OCI-M2 (cell line): ENCODE results near the gene KLK10.
A peak's percentile ranks its signal among the peaks of the same experiment; 100 is the strongest.

Experiments used
- DNase-seq: peaks from one replicate; lab custom pipeline; 2025; ENCODE audit not compliant: unreplicated experiment; lab: John Stamatoyannopoulos, UW

The KLK10 gene

DNA sequence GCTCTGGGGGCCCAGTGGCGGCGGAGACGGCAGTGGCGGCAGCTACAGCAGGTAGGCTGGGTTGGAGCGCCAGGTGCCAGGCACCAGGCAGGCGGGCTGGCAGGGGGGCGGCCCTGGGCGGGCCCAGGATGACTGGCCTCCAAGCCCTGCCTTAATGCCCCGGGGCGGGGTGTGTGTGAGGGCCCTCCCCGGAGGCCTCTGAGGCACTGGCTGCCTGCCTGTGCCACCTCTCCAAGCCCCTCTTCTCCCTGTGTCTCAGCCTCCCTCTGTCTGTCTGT, 7.0 kb upstream of the KLK10 start, which contains the start of gene KLK11:
Gene KLK11 (minus strand): TSS at position 63 of the 278 bp plus-strand sequence. CDS start 985 bp downstream, outside the sequence.
- no peak for DNase-seq

DNA sequence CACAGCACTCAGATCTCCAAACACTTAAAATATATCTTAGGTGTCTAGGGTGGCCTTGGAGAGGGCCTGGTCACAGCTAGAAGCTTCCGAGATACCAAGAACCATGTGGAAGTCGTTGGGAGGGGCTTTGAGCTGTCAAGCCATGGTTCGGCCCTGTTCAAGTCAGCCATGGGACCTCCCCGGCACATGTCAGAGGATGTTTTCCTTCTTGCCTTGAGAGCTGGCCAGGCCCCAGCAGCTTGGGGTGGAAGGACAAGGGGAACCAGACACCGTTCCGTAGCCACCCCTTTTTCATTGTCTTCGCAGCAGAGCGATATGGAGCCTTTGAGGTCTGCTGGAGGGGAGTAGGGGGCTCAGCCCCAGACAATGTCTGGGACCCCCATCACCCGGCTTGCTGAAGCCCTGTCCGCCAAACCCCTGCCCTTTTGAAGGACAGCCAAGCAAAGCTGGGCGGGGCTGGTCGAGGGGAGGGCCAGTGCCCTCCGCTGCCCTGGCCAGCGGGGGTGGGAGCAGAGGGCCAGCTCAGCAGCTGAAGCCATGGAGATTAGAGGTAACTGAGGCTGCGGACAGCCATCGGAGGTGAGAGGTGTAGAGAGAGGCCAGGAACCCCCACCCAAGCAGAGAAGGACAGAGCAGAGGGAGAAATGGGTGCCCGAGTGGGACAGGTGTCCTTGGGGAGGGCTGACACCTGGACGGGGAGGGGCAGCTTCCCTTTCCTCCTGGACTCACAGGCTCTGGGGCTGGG, 6.5 kb upstream of the KLK10 start:
- no peak for DNase-seq

DNA sequence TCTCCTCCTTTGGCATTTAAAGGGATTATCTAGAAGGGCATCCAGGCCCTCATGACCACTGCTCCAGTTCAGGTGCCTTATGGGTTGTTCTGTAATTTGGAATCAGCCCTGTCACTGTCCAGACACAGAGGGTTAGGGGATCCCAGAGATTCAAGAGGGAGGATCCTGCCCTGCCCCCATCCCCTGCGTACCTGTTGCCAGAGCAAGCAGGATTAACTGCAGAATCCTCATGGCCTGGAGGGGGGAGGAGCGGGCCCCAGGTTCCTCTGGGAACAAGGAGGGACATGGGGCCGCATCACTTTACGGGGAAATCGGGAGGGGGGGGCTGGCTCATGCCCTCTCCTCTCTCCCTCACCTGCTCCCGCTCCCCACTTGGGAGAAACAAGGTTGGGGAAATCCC, 5.9 kb upstream of the KLK10 start:
- no peak for DNase-seq

DNA sequence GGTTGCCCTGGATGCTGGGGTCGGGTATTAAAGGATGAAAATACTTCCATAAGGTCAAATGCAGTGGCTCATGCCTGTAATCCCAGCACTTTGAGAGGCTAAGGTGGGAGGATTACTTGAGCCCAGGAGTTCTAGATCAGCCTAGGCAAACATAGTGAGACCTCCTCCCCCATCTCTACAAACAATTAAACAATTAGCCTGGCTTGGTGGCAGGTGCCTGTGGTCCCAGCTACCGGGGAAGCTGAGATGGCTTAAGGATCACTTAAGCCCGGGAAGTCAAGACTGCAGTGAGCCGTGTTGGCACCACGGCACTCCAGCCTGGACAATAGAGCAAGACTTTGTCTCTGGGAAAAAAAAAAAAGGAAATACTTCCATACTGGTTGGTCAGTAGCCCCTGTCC, 5.4 kb upstream of the KLK10 start:
- no peak for DNase-seq

DNA sequence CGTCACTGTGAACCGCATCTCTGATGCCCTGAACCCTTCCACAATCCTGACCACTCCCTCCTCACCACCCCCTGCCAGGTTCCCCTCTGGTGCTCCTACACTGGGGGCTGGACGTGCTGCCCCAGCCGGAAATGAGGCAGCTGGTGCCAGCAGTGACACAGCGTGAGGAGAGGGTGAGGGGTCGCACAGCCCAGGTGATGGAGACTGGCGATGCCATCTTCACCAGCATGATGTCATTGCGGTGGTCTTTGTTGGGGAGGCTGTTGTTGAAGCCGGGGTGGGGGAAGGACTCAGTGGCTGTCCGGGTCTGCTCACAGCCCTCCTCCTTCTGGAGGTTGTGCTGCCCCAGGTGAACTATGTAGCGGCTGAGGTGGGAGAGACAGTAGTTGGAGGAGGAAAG, 4.4 kb upstream of the KLK10 start:
- DNase-seq, result no peak

DNA sequence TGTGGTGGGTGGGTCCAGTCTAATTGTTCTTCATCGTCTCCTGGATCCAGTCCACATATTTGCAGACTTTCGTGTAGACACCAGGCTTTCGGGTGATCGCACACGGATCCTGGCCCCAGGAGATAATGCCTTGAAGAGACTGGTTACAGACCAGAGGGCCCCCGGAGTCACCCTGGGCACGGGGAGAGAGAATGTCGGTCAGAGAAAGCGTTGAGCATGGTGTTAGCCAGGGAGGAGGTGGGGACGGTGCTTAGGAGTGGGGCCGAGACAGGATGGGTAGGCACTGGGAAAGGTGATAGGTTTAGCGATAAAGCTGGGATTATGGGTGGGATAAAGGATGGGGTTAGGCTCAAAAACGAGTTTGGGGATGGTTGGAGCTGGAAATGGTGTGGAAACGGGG, 3.0 kb upstream of the KLK10 start:
- DNase-seq, result no peak

DNA sequence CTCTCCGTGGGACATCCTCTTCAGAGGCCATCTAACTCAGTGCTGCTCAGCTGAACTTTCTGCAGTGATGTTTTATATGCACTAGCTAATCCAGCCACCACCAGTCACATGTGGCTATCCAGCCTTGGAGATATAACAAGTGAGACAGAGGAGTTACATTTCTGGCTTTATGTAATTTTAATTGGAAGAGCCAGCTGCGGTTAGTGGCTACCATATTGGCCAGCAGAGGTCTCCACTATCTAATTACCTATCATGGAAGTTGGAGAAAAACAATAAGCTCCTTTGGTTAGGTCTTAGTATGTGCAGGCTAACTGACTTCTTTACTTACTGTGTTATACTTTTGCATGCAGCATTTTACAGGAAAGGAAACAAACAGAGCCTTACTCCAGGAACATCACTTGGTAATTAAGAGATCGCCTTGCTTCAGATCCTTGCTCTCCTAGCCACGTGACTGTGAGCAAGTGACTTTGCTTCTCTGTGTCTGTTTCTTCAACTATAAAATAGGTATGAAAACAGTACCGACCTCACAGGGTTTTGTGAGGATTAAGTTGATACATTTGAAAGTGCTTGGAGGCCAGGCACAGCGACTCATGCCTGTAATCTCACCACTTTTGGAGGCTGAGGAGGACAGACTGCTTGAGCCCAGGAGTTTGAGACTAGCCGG, 1.6 kb upstream of the KLK10 start:
- DNase-seq, result peak; percentile 41

DNA sequence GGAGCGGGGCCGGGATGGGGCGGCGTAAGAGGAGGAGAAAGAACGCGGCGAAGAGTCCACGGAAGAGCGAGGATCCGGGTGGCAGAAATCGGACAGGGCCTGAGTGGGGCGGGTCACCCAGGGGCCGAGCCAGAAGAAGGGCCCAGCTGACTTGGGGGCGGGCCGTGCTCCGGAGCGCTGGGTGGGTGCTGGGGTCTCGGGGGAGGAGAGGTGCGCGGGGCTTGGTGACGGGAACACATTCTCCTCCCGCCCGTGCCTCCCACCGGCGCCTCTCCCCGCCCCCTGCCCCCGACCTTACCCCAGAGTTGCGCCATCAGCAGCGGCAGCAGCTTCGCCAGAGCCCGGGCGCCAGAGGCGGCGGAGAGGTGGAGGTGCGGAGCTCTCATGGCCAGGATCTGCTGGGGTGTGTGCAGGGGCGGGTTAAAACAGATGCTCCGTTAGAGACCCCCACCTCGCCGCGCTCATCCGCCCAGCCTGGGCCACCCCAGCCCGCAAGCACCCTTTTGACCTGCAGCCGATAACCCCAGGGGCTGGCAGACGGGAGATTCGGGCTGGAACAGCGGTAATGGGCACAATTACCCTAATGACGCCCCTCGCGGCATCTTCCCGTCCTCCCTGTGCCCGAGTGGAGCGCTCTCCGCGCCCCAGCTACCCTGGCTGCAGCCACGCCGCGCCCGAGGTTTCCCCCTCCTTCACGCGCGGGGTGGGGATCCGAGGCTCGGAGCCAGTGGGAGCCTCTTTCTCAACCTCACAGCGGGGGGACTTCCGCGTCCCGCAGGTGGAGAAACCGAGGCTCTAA, 565 bp downstream of the KLK10 start:
- DNase-seq, result no peak

DNA sequence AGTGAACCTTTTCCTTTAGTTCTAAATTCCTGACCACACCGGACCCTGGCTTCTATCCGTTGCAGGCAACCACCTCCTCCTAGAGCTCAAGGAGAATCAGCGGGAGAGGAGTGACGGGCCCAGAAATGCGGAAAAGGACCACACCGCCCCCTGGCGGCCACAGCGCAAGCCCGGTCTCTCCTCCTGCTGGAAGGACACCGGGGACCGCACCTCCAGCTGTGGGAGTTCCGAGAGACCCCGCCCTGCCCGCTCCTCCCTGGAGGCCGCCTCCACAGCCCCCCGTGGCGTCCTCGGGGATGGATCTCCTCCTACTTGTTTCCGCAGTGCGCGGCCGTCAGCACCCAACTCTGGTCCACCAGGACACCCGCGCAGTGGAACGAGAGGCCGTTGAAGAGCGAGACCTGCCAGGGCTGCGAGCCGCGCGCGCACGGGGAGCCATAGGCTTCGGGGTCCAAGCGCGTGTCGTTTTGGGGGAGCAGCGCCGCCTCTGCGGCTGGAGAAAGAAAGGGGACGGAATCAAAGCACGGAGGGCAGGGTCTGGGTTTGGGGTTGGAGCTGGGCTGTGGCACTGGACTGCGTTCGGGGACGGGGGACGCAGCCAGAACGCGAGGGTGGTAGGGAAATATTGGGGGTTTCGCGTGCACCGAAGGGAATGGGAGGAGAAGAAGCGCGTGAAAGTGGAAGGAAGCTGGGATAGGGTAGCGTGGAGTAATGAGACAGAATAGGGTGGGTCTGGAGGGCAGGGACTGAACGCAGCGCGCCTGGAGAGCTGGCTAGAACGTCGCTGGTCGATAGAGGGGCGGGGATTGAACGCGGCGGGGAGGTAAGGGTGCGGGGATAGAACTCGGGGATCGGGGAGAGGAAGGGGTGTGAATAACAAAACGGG, 2.5 kb downstream of the KLK10 start:
- DNase-seq, result peak; percentile 9

DNA sequence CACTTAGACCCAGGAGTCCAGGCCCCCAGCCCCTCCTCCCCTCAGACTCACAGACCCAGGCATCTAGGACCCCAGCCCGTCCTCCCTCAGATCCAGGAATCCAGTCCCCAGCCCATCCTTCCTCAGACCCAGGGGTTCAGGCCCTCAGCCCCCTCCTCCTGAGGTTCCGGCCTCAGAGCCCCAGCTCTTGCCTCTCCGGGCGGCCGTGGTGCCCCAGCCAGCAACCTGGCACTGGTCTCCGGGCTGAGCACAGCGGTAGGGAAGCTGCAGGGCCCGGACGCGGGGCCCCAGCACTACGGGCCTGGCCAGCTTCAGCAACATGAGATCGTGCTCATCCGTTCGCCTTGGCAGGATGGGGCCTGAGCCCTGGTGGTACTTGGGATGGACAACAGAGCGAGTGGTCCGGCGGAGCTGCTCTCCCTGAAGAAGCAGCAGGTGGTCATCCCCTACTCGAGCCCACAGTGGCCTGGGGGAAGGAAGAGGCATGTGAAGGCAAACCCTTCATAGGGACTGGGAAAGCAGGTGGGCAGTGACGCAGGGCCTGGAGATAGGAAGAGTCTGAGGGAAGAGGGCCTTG, 3.7 kb downstream of the KLK10 start:
- DNase-seq, result no peak

DNA sequence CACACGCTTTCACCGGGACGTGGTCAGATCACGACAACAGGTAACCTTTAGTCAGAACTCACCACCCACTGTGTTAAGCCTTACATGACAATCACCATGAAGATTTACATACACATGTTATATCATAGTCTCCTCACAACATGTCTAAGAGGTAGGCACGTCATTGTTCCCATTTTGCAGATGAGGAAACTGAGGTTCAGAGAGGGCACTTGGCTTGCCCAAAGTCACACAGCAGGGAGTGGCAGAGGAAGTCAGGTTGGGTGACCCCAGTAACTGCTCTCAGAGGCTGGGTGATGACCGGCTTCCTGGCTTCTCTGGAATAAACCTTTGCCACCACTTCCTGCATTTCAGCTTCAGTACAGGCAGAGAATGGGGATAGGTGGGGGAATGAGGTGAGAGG, 5.3 kb downstream of the KLK10 start:
- no peak for DNase-seq

DNA sequence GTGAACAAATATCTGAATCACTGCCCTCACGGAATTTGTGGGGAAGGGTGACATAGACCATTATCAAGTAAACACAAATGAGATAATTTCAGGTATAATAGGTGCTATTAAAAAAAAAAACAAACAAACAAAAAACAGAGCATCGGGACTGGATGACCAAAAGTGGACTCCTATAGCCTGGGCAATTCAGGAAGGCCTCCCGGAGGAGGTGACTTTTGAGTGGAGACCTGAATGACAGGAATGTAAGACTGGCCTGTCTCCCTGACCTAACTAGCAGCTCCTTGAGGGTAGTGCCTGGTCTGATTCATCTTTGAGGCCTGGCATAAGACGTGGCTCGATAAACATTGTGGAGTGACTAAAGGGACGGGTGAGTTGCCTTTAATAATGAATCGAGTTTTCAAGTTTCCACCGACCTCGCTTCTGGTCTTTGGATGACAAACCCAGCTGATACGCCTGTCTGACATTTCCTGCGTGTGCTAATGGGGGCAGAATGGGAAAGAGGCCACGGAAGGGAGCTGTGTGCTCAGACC, 6.8 kb downstream of the KLK10 start:
- no peak for DNase-seq

DNA sequence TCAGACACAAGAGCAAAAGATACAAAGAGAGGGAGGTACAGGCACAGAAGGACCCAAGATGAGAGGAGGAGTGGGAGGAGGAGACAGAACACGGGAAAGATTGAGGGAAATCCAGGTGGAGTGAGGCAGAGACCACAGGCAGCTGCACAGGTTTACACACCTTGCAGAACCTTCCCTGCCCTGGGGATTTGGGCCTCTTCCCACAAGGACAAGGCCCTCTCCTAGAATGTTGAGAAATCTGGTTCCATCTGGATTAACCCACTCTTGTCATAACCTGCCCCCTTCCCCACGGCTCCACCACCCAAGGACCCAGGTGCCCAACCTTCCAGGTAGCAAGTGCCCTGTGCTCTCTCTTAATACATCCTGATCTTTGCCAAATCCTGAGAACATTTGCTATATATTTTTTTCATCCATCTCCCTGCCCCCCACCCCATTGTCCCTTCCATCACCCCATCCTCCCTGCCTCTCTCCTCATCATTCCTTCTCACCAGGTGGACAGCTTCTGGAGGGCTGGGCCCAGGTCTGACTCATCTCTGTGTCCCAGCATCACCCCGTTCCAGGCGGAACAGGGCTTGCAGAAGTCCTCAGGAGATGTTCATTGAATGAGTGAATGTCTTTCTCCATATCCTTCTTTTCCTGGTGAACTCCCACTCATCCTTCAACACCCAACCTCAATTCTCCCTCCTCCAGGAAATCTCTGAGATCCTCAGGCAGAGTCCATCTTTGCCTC, 9.3 kb downstream of the KLK10 start:
- DNase-seq, result no peak

DNA sequence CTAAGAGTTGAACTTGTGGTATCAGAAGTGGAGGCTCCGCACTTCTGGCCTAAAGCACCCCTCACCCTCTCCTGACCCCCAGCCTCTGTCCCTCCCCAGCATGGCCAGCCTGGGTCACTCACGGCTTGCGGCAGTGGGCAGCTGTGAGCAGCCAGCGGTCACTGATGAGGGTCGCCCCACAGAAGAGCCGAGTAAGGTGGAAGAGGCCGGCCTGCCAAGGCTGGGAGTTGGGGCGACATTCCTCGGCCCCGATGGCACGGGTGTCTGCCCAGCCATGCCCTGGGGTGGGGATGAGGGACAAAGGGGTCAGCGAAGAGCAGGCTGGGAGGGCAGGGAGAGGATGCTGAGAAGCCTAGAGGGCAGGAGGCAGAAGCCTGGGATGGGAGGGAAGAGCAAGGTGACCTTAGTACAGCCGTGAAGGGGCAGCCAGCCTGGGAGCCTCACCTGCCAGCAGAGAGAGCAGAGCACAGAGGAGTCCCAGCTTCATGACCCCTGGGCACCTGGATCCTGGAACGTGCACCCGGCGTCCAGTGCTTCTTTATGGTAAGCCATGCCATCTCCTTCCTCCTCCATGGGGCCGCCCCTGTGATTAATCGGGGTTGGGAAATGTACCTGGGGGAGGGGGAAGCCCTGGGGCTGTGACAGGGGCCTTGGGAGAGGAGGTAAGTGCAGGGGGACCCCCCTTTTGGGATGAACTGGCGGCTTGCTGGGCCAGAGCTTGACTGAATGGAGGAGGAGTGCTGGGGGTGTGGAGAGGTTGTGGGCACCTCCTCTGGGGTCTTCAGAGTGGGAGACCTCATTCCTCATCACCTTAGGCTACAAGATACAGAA, 10.2 kb downstream of the KLK10 start:
- DNase-seq, result no peak

DNA sequence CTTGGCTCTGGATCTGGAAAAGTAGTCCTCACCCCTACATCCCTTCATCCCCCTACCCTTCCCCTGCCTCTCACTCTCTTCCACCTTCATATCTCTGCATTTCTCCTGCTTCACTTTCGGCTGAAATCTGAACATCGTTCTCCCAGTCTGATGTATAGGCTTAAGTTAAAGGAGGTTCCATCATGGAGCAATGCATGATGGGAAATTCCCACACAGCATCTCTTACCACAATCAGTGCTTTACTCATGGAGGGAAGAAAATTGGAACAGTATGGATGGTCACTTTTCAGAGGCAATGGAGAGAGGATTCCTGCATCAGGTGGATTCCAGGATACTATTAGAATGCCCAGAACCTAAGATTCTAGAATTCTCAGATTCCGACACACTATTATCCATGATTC, 12.0 kb downstream of the KLK10 start:
- DNase-seq, result no peak

DNA sequence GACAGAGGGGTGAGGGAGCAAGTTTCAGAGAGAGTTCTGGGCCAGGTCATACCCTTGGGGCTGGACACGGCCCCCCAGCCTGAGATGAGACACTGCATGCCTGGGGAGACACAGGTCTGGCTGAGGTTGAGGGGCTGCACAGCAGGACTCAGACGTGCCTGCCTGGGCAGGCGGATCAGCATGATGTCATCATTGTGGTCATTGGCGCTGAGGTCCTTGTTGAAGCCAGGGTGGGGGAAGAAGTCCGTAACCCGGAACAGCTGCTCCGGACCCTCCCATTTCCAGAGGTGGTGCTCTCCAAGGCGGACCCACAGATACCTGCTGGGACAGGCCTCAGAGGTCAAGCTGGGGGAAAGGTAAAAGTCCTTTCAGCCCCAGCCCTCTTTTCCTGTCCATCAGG, 13.1 kb downstream of the KLK10 start:
- no peak for DNase-seq

DNA sequence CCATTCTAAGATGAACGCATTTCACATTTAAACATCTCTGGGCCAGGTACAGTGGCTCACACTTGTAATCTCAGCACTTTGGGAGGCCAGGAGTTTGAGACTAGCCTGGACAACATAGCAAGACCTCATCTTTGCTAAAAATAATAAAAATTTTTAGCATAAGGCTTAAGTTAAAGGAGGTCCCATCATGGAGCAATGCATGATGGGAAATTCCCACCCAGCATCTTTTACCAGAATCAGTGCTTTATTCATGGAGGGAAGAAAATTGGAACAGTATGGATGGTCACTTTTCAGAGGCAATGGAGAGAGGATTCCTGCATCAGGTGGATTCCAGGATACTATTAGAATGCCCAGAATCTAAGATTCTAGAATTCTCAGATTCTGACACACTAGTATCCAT, 14.3 kb downstream of the KLK10 start:
- no peak for DNase-seq

DNA sequence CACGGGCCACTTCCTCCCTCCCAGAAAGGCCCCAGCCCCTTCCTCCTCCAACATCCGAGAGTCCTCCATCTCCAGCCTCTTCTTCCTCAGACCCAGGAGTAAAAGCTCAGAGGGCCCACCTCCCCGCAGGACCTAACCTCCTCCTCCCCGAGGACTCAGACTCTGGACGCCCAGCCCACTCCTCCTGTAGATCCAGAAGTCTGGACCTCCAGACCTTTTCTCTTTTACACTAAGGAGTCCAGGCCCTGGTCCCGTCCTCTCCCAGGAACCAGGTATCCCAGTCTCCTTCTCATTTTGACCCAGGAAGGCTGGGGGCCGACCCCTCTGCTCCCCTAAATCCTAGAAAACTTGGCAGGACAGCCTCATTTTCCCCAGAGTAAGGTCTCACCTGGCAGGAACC, 16.2 kb downstream of the KLK10 start:
- no peak for DNase-seq
